GM23338 (cell line): ENCODE data around the gene RMI2. TPM values are rescaled to one million over a fixed set of nuclear protein-coding genes. Genes with fewer than 3 reads are reported as not detected.

Experiments
- ATAC-seq: fragments of 200-7000 bp; cut with Tn5 transposase; 3 replicates; pipeline ENCODE4 v1.9.1; 2020
- DNase-seq: peaks from one replicate; pipeline ENCODE4 v3.0.0-alpha.2; 2015; ENCODE audit warnings: low spot score
- H2AFZ ChIP-seq: fragments of 200-600 bp; sonication (generic); 2 replicates; pipeline ENCODE4 v1.8.0; 2016; ENCODE audit warnings: antibody characterized with exemption, mild to moderate bottlenecking, moderate library complexity
- H3F3A ChIP-seq: fragments of 200-600 bp; sonication (generic); replicated peaks from 2 replicates; pipeline ENCODE4 v1.8.0; 2017; ENCODE audit warnings: antibody characterized with exemption, mixed run types, low read depth
- H3K27ac ChIP-seq: fragments of 200-600 bp; sonication (generic); 2 replicates; pipeline ENCODE4 v1.6.1; 2016; ENCODE audit warnings: low read depth
- H3K27me3 ChIP-seq: fragments of 200-600 bp; sonication (generic); 2 replicates; pipeline ENCODE4 v1.8.0; 2016; ENCODE audit warnings: mild to moderate bottlenecking, mixed run types, moderate library complexity; ENCODE audit not compliant: insufficient read depth
- H3K36me3 ChIP-seq: fragments of 200-600 bp; sonication (generic); 2 replicates; pipeline ENCODE4 v1.8.0; 2016; ENCODE audit warnings: mild to moderate bottlenecking; ENCODE audit not compliant: insufficient read depth
- H3K4me1 ChIP-seq: fragments of 200-600 bp; sonication (generic); 2 replicates; pipeline ENCODE4 v1.8.0; 2016; ENCODE audit warnings: mild to moderate bottlenecking, moderate library complexity; ENCODE audit not compliant: insufficient read depth
- H3K4me2 ChIP-seq: fragments of 200-600 bp; sonication (generic); 2 replicates; pipeline ENCODE4 v1.7.1; 2017; ENCODE audit warnings: mixed run types
- H3K4me3 ChIP-seq: fragments of 200-600 bp; sonication (generic); 2 replicates; pipeline ENCODE4 v1.6.1; 2016; ENCODE audit warnings: mixed run types
- H3K79me2 ChIP-seq: fragments of 200-600 bp; sonication (generic); replicated peaks from 2 replicates; pipeline ENCODE4 v1.8.0; 2017; ENCODE audit warnings: mild to moderate bottlenecking; ENCODE audit not compliant: insufficient read depth
- H3K9me2 ChIP-seq: fragments of 200-600 bp; sonication (generic); 2 replicates; pipeline ENCODE4 v1.8.0; 2017; ENCODE audit not compliant: insufficient read depth
- H4K20me1 ChIP-seq: fragments of 200-600 bp; sonication (generic); replicated peaks from 2 replicates; pipeline ENCODE4 v1.8.0; 2017; ENCODE audit warnings: mild to moderate bottlenecking; ENCODE audit not compliant: insufficient read depth
- H3K27ac Mint-ChIP-seq: 2 replicates; pipeline ENCODE4 v1.8.0; 2020; ENCODE audit warnings: inconsistent platforms, mild to moderate bottlenecking, moderate library complexity, mixed read lengths
- H3K27me3 Mint-ChIP-seq: 3 replicates; pipeline ENCODE4 v1.8.0; 2022; ENCODE audit warnings: low read depth, mild to moderate bottlenecking, moderate library complexity, mixed read lengths, inconsistent platforms; ENCODE audit not compliant: insufficient read depth, poor library complexity
- H3K36me3 Mint-ChIP-seq: 3 replicates; pipeline ENCODE4 v1.8.0; 2021; ENCODE audit warnings: low read depth, mild to moderate bottlenecking, inconsistent platforms, moderate library complexity, mixed read lengths
- H3K4me1 Mint-ChIP-seq: 3 replicates; pipeline ENCODE4 v1.8.0; 2020; ENCODE audit warnings: mild to moderate bottlenecking, inconsistent platforms, mixed read lengths
- H3K4me3 Mint-ChIP-seq: 3 replicates; pipeline ENCODE4 v1.8.0; 2021; ENCODE audit warnings: moderate library complexity, mild to moderate bottlenecking, inconsistent platforms, mixed read lengths
- H3K9me3 Mint-ChIP-seq: 3 replicates; pipeline ENCODE4 v1.8.0; 2020; ENCODE audit warnings: moderate library complexity, mild to moderate bottlenecking, inconsistent platforms, mixed read lengths
- CREB1 ChIP-seq: fragments of 250-450 bp; sonication (Bioruptor Pico); IDR thresholded peaks from 2 replicates; pipeline ENCODE4 v1.5.0; 2020; ENCODE audit warnings: low read depth, mild to moderate bottlenecking, moderate library complexity
- CTCF ChIP-seq, 2 experiments: fragments of 200-600 bp in 1 of 2; sonication (generic) in 1 of 2; conservative IDR thresholded peaks; 2 replicates each; pipeline versions ENCODE4 v1.5.1 to v1.6.1; 2016 to 2017; ENCODE audit warnings: antibody characterized with exemption in 2 of 2, low read depth in 2 of 2, mild to moderate bottlenecking in 2 of 2, moderate library complexity in 1 of 2
- ETS1 ChIP-seq: IDR thresholded peaks from 2 replicates; pipeline ENCODE4 v1.6.1; 2016; ENCODE audit warnings: antibody characterized with exemption
- EZH2 ChIP-seq: fragments of 200-600 bp; sonication (generic); IDR thresholded peaks from one replicate; pipeline ENCODE4 v1.8.0; 2017; ENCODE audit warnings: antibody characterized with exemption, mild to moderate bottlenecking, low read depth; ENCODE audit not compliant: unreplicated experiment
- EZH2phosphoT487 ChIP-seq: fragments of 200-600 bp; sonication (generic); IDR thresholded peaks from one replicate; pipeline ENCODE4 v1.8.1; 2018; ENCODE audit warnings: antibody characterized with exemption; ENCODE audit not compliant: unreplicated experiment
- JUNB ChIP-seq: IDR thresholded peaks from one replicate; pipeline ENCODE4 v1.6.1; 2016; ENCODE audit warnings: antibody characterized with exemption; ENCODE audit not compliant: unreplicated experiment
- NANOG ChIP-seq: IDR thresholded peaks from 2 replicates; pipeline ENCODE4 v1.6.1; 2016; ENCODE audit warnings: antibody characterized with exemption, borderline replicate concordance
- POLR2AphosphoS5 ChIP-seq: IDR thresholded peaks from 2 replicates; pipeline ENCODE4 v1.6.1; 2016; ENCODE audit warnings: antibody characterized with exemption, low read depth
- REST ChIP-seq: IDR thresholded peaks from one replicate; pipeline ENCODE4 v1.6.1; 2018; ENCODE audit warnings: antibody characterized with exemption; ENCODE audit not compliant: unreplicated experiment
- STAT1 ChIP-seq: IDR thresholded peaks from one replicate; pipeline ENCODE4 v1.6.1; 2016; ENCODE audit warnings: antibody characterized with exemption; ENCODE audit not compliant: unreplicated experiment
- ZNF114 ChIP-seq: fragments of 250-450 bp; sonication (Bioruptor Pico); IDR thresholded peaks from 2 replicates; pipeline ENCODE4 v1.5.0; 2020; ENCODE audit warnings: mild to moderate bottlenecking, moderate library complexity
- ZNF331 ChIP-seq: fragments of 250-450 bp; sonication (Bioruptor Pico); IDR thresholded peaks from 2 replicates; pipeline ENCODE4 v1.5.0; 2020; ENCODE audit warnings: low read depth, mild to moderate bottlenecking, moderate library complexity
- ZNF462 ChIP-seq: fragments of 250-450 bp; sonication (Bioruptor Pico); IDR thresholded peaks from 2 replicates; pipeline ENCODE4 v1.5.0; 2020; ENCODE audit warnings: mild to moderate bottlenecking, moderate library complexity
- polyA plus RNA-seq: library from polyadenylated mRNA; unstranded; fragments of >200 nt; fragmentation: Nextera tagmentation; extraction: Ambion mirVana; gene quantifications from 2 replicates; pipeline ENCODE4 v1.2.1, GENCODE V29; 2016
- total RNA-seq: library from RNA; depleted of rRNA; stranded (reverse); fragments of >200 nt; shearing (Covaris generic); gene quantifications from 2 replicates; pipeline ENCODE4 v1.2.3, GENCODE V29; 2014

Gene RMI2
- total and polyA plus RNA-seq, 2 experiments from 2014 or later, result 98.2 to 108 TPM

DNA sequence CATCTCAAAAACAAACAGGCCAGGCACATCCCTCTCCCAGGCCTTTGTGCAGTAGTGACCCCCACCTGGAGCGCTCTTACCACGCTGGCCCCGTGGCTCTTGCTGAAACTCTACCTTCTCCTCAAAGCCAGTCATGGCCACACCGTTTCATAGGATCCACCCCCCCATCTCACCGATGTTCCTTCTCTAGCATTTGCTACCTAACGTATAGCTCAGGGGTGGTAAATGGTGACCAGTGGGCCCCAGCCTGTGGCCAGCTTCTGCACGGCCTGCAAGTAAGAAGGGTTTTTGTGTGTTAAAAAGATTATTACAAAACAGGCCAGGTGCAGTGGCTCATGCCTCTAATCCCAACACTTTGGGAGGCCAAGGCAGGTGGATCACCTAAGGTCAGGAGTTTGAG, 43.8 kb downstream of the RMI2 start:
- DNase-seq, result no peak
- H3K4me3 Mint-ChIP-seq, result no peak overlapping the region
- no peak for ATAC-seq
- peaks cover 12% of the 10 kb centered on the region for H3K4me1 ChIP-seq
- H3K27me3 Mint-ChIP-seq, result peaks cover 17% of the 10 kb centered on the region
- no peaks in the 10 kb centered on the region for H4K20me1 ChIP-seq
- no peaks in the 10 kb centered on the region for H3K9me2 ChIP-seq
- H3K4me2 ChIP-seq, result no peak overlapping the region
- TF ChIP-seq ZNF114 (CRISPR knock-in tag), result no peak
- no peak for TF ChIP-seq REST
- no peak for TF ChIP-seq EZH2
- no peak for TF ChIP-seq POLR2AphosphoS5
- TF ChIP-seq EZH2phosphoT487, result no peak
- no peak for TF ChIP-seq NANOG
- TF ChIP-seq JUNB, result no peak
- TF ChIP-seq ZNF462 (CRISPR knock-in tag), result no peak
- no peak for TF ChIP-seq CREB1 (CRISPR knock-in tag)
- TF ChIP-seq ETS1, result no peak
- no peak for TF ChIP-seq CTCF (conservative IDR thresholded peaks at IDR 0.05; ENCODE audit: low read depth in 2 of 2)
- no peak for TF ChIP-seq STAT1
- no peak for TF ChIP-seq ZNF331 (CRISPR knock-in tag)
- peaks cover 34% of the 10 kb centered on the region for H3K4me1 Mint-ChIP-seq
- no peaks in the 10 kb centered on the region for H3K36me3 ChIP-seq
- no peak overlapping the region for H3K27ac Mint-ChIP-seq
- no peak overlapping the region for H3K27ac ChIP-seq
- H3K4me3 ChIP-seq, result no peak overlapping the region
- H3K79me2 ChIP-seq, result no peaks in the 10 kb centered on the region
- peaks cover 3% of the 10 kb centered on the region; the same call in 1 of the 2 replicates for H3F3A ChIP-seq
- no peaks in the 10 kb centered on the region for H3K27me3 ChIP-seq
- H3K36me3 Mint-ChIP-seq, result no peaks in the 10 kb centered on the region
- no peak overlapping the region for H2AFZ ChIP-seq
- H3K9me3 Mint-ChIP-seq, result no peaks in the 10 kb centered on the region; the same call in 2 of the 3 replicates
